Thymus (tissue), 2 donors: Measurements from ENCODE around the gene INSIG1. TPM values are rescaled to one million over a fixed set of nuclear protein-coding genes. Genes with fewer than 3 reads are reported as not detected.

Experiments
- polyA plus RNA-seq: library from polyadenylated mRNA; stranded (reverse); fragments of 200-250 nt; gene quantifications from one replicate; pipeline ENCODE4 v1.2.3, GENCODE V29; 2013
- total RNA-seq: library from RNA; stranded (reverse); fragments of 120-200 nt; gene quantifications from one replicate; pipeline ENCODE4 v1.2.4, GENCODE V29; 2013
- donor health status: healthy.

The INSIG1 gene
- total and polyA plus RNA-seq, 2 donors, result 37.1 to 50.2 TPM

Other genes with a start within 250 kb of the INSIG1 start
- gene HTR5A, start 227.6 kb upstream of the INSIG1 start, total RNA-seq, result 0.85 TPM
- gene HTR5A, start 227.6 kb upstream of the INSIG1 start, polyA plus RNA-seq, result 2.6 TPM
- under 0.01 TPM for gene EN2, start 160.3 kb downstream of the INSIG1 start, total RNA-seq
- 0.05 TPM for gene EN2, start 160.3 kb downstream of the INSIG1 start, polyA plus RNA-seq
- not detected for gene CNPY1, start 248.7 kb downstream of the INSIG1 start, total RNA-seq
- gene CNPY1, start 248.7 kb downstream of the INSIG1 start, polyA plus RNA-seq, result 0.05 TPM